Spleen (tissue), 11 donors: ENCODE results near the gene NFIX. TPM values are rescaled to one million over a fixed set of nuclear protein-coding genes. Genes with fewer than 3 reads are reported as not detected.

Experiments used
- DNase-seq: peaks from one replicate; pipeline ENCODE4 v3.0.0-alpha.2; 2020
- H3K27ac ChIP-seq, 8 donors: fragments of 200-600 bp; sonication (generic) in 7 of 8; 1 replicate in 4 of 8; 2 replicates in 4 of 8; pipeline versions ENCODE4 v1.5.0 to v1.8.0; 2016 to 2021; ENCODE audit warnings: inconsistent platforms in 4 of 8, mild to moderate bottlenecking in 4 of 8, moderate library complexity in 1 of 8
- H3K27me3 ChIP-seq, 7 donors: fragments of 200-600 bp; sonication (generic) in 6 of 7; replicated peaks in 1 of 7; 1 replicate in 4 of 7; 2 replicates in 3 of 7; pipeline versions ENCODE4 v1.5.0 to v1.8.0; 2016 to 2021; ENCODE audit warnings: inconsistent platforms in 3 of 7, mild to moderate bottlenecking in 1 of 7
- H3K36me3 ChIP-seq, 6 donors: fragments of 200-600 bp; sonication (generic) in 5 of 6; 1 replicate in 4 of 6; 2 replicates in 2 of 6; pipeline versions ENCODE4 v1.5.0 to v1.8.0; 2016 to 2021; ENCODE audit warnings: inconsistent platforms in 2 of 6
- H3K4me1 ChIP-seq, 6 donors: fragments of 200-600 bp; sonication (generic) in 5 of 6; 1 replicate in 3 of 6; 2 replicates in 3 of 6; pipeline versions ENCODE4 v1.5.0 to v1.8.0; 2016 to 2021; ENCODE audit warnings: inconsistent platforms in 3 of 6
- H3K4me3 ChIP-seq, 8 donors: fragments of 200-600 bp; sonication (generic) in 7 of 8; 1 replicate in 4 of 8; 2 replicates in 4 of 8; pipeline versions ENCODE4 v1.5.0 to v1.8.0; 2016 to 2021; ENCODE audit warnings: inconsistent platforms in 4 of 8, mild to moderate bottlenecking in 4 of 8, moderate library complexity in 2 of 8
- H3K9me3 ChIP-seq, 8 donors: fragments of 200-600 bp; sonication (generic) in 7 of 8; 1 replicate in 4 of 8; 2 replicates in 4 of 8; pipeline versions ENCODE4 v1.5.0 to v1.8.0; 2016 to 2021; ENCODE audit warnings: inconsistent platforms in 4 of 8
- POLR2A ChIP-seq, 3 donors: fragments of 450-650 bp; IDR thresholded peaks; one replicate each; pipeline ENCODE4 v1.5.1; 2017; ENCODE audit warnings: antibody characterized with exemption in 3 of 3, mild to moderate bottlenecking in 1 of 3
- POLR2AphosphoS5 ChIP-seq, 3 donors: sonication (generic); formaldehyde crosslinking; IDR thresholded peaks; one replicate each; pipeline ENCODE4 v1.5.1; 2017; ENCODE audit warnings: antibody characterized with exemption in 3 of 3
- WGBS, 5 donors: extraction: QIAGEN DNeasy Blood & Tissue Kit in 3 of 5; methylation state at CpG; one replicate each; pipeline versions ENCODE4 v1.1.5 to v1.1.7; 2013 to 2018; 5-methylcytosine and 5-hydroxymethylcytosine counted together
- intact Hi-C: fragments of 100-400 bp; cut with DNase I; formaldehyde crosslinking; loops from one replicate; pipeline ENCODE4 v1.15.0; 2023; ENCODE audit warnings: low total_unique reads
- polyA plus RNA-seq, 3 donors: library from polyadenylated mRNA; stranded (reverse); fragments of 200-250 nt; gene quantifications; one replicate each; pipeline ENCODE4 v1.2.1, GENCODE V29; 2013
- total RNA-seq, 7 donors: library from RNA; depleted of rRNA in 3 of 7; stranded (reverse); fragments of >200 nt in 3 of 7; fragmentation: NEBNext Ultra II Directional in 4 of 7; extraction: Animal tissue kit (Norgen Biotek cat#: 25700) in 4 of 7; gene quantifications; one replicate each; pipeline versions ENCODE4 v1.1.0 to v1.2.1, GENCODE V29; 2016 to 2021
- TF ChIP-seq, protein P1 (sequence below), 11 experiments: fragments of 200-600 bp in 7 of 11; fragments of 450-650 bp in 4 of 11; sonication (generic) in 4 of 11; IDR thresholded peaks in 8 of 11; conservative IDR thresholded peaks in 3 of 11; 1 replicate in 7 of 11; 2 replicates in 4 of 11; pipeline versions ENCODE4 v1.4.0 to v1.8.0; 2016 to 2021; ENCODE audit warnings: antibody characterized with exemption in 11 of 11, inconsistent platforms in 4 of 11, mild to moderate bottlenecking in 1 of 11
- donor health status: healthy with polysubstance abuse.
- donor health status: DM: no; HTN: no; CAD: no; lungs with moderate emphysema.
- donor health status: DM: no; HTN: no; CAD: no.
- donor health status: Bipolar disorder and iron deficiency.
- donor health status: healthy.
- donor health status: DM: no; HTN: no; CAD: no.
- donor health status: DM: yes; HTN: yes; CAD: no.

NFIX gene
- total and polyA plus RNA-seq, 10 donors = 1.1 to 41.4 (median 17.5) TPM

DNA sequence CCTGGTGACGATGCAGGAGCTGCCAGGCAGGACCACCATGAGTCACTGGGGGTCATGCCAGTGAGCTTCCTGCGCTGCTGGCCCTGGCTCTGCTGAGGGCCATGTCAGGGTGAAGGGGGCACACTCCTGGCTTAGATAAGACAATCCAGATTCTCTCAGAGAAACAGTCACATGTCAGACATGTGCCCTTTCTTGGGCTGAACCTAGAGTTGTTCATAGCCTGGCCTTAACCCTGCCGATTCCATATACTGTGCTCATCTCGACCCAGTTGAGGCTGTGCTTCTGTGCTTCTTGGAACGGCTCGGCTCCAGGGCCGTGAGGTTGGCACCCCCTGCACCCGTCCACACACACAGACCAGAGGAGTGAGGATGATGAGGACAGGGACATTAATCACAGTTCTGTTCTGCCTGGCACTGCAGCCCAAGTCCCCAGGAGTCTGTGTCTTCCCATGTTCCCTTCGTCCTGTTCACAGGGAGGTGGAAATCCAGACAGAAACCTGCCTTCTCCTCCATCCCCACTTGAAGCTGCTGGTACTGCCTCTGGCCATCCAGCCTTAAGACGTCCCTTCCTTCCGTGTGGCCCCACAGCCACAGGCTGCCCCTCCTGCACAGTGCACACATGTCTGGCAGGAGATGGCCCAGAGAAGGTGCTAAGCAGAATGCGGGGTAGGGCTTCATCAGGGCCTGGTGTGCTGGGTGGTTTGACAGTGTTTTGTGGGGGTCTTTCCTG is 57.3 kb downstream of the NFIX start:
- intact Hi-C loops = no loop called here
- peaks cover 19 to 70% (median 45%) of the 10 kb centered on the region in 6 donors for H3K4me1 ChIP-seq
- H3K27ac ChIP-seq = peak overlapping the region in 6 of 8 donors; percentile 58 to 76 (median 68)
- TF ChIP-seq, protein P1, sequence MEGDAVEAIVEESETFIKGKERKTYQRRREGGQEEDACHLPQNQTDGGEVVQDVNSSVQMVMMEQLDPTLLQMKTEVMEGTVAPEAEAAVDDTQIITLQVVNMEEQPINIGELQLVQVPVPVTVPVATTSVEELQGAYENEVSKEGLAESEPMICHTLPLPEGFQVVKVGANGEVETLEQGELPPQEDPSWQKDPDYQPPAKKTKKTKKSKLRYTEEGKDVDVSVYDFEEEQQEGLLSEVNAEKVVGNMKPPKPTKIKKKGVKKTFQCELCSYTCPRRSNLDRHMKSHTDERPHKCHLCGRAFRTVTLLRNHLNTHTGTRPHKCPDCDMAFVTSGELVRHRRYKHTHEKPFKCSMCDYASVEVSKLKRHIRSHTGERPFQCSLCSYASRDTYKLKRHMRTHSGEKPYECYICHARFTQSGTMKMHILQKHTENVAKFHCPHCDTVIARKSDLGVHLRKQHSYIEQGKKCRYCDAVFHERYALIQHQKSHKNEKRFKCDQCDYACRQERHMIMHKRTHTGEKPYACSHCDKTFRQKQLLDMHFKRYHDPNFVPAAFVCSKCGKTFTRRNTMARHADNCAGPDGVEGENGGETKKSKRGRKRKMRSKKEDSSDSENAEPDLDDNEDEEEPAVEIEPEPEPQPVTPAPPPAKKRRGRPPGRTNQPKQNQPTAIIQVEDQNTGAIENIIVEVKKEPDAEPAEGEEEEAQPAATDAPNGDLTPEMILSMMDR (IDR thresholded peaks at IDR 0.05 in 8 of 11, conservative IDR thresholded peaks at IDR 0.05 in 3 of 11) = no peak
- TF ChIP-seq POLR2A (IDR thresholded peaks at IDR 0.05) = no peak
- no peak for TF ChIP-seq POLR2AphosphoS5 (IDR thresholded peaks at IDR 0.05)
- no peaks in the 10 kb centered on the region for H3K9me3 ChIP-seq
- 71 to 90% (median 79%) methylated on average over 6 to 12 of the region's 12 CpGs for WGBS, 5 donors
- no peak for DNase-seq
- peaks cover 0 to 16% (median 0%) of the 10 kb centered on the region in 7 donors for H3K27me3 ChIP-seq
- no peaks in the 10 kb centered on the region for H3K36me3 ChIP-seq
- no peak overlapping the region for H3K4me3 ChIP-seq

DNA sequence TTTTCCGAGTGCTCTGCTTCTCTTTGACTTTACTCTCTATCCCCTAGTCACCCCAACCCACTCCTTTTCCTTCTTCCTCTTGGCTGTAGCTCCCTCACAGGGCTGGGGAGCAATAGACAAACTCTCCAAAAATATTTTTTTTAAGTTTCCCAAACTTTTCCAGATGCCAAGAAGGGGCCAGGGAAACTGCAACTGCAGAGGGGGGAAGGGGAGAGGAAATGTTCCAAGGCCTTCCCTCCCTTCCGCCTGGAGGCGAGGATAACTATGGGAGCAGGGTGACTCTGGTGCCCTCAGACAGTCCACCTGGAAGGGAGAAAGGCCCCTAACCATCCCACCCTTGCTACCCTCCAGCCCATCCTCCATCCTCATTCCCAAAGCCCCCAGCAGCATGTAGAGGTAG is 58.0 kb downstream of the NFIX start:
- no peak for DNase-seq
- Histone ChIP-seq H3K27ac (peak overlapping the region in 7 of 8 donors; percentile 58 to 76 (median 66)), H3K36me3 (no peaks in the 10 kb centered on the region), H3K4me1 (peaks cover 19 to 77% (median 45%) of the 10 kb centered on the region in 6 donors), H3K9me3 (no peaks in the 10 kb centered on the region), H3K4me3 (no peak overlapping the region), H3K27me3 (peaks cover 0 to 16% (median 0%) of the 10 kb centered on the region in 7 donors)
- intact Hi-C loops = no loop called here
- TF ChIP-seq POLR2A (IDR thresholded peaks at IDR 0.05) (no peak), POLR2AphosphoS5 (IDR thresholded peaks at IDR 0.05) (no peak)
- TF ChIP-seq, protein P1 (IDR thresholded peaks at IDR 0.05 in 8 of 11, conservative IDR thresholded peaks at IDR 0.05 in 3 of 11) = no peak
- 57 to 93% (median 75%) methylated on average over 3 of the region's 3 CpGs for WGBS, 5 donors

DNA sequence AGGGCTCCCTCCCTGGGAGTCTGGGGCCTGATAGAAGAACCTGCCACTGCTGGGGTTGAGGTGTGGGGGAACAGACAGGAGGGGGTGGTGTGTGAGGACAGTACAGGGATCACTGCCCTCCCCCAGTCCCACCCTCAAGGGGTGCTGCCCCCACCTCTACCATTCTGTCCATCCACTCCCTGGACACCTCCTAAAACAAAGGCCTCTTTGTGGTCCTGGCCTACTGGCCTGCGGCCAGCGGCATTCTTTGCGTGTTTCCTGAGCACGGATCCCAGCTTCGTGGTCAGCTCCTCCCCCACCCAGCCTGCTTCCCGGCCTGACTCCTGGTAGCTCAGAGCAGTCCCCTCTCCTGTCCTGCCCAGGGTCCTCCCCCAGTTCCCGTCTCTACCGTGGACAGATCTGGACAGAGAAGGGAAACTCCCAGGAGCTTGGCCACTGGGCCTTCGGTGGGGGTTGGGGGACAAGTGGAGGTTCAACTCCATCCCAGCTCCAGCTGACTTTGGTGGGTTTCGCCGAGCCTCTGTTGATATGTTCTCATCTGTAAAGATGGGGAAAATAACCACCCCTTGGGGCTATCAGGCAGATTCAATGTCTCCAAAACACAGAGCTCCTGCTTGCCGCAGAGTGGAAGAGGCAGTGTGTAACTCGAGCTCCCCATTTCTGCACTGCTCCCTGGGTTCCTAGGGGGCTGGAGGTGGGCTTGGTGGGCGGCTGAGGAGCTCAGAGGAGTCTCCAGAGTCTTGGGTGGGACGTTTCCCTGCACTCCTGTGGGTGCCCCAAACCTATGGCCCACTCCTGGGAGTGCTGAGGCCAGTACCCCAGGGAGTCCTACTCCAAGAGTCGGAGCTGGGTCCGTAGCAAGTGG is 58.7 kb downstream of the NFIX start:
- WGBS, 5 donors = 54 to 79% (median 61%) methylated on average over 15 to 17 of the region's 17 CpGs
- Histone ChIP-seq H3K27me3 (peaks cover 0 to 16% (median 0%) of the 10 kb centered on the region in 7 donors), H3K9me3 (no peaks in the 10 kb centered on the region), H3K4me3 (no peak overlapping the region), H3K27ac (peak overlapping the region in 7 of 8 donors; percentile 58 to 76 (median 66)), H3K36me3 (no peaks in the 10 kb centered on the region), H3K4me1 (peaks cover 19 to 80% (median 45%) of the 10 kb centered on the region in 6 donors)
- no peak for DNase-seq
- TF ChIP-seq POLR2AphosphoS5 (IDR thresholded peaks at IDR 0.05) (peak; percentile 19 to 58 (median 50)), POLR2A (IDR thresholded peaks at IDR 0.05) (no peak)
- TF ChIP-seq, protein P1 (IDR thresholded peaks at IDR 0.05 in 8 of 11, conservative IDR thresholded peaks at IDR 0.05 in 3 of 11) = no peak
- intact Hi-C loops = no loop called here
